GM23338 (cell line): ENCODE measurements around the gene DENND1B. TPM values are rescaled to one million over a fixed set of nuclear protein-coding genes. Genes with fewer than 3 reads are reported as not detected.

ENCODE experiments used
- ATAC-seq: fragments of 200-7000 bp; cut with Tn5 transposase; 3 replicates; pipeline ENCODE4 v1.9.1; 2020
- DNase-seq: peaks from one replicate; pipeline ENCODE4 v3.0.0-alpha.2; 2015; ENCODE audit warnings: low spot score
- H2AFZ ChIP-seq: fragments of 200-600 bp; sonication (generic); 2 replicates; pipeline ENCODE4 v1.8.0; 2016; ENCODE audit warnings: antibody characterized with exemption, mild to moderate bottlenecking, moderate library complexity
- H3F3A ChIP-seq: fragments of 200-600 bp; sonication (generic); replicated peaks from 2 replicates; pipeline ENCODE4 v1.8.0; 2017; ENCODE audit warnings: antibody characterized with exemption, mixed run types, low read depth
- H3K27ac ChIP-seq: fragments of 200-600 bp; sonication (generic); 2 replicates; pipeline ENCODE4 v1.6.1; 2016; ENCODE audit warnings: low read depth
- H3K27me3 ChIP-seq: fragments of 200-600 bp; sonication (generic); 2 replicates; pipeline ENCODE4 v1.8.0; 2016; ENCODE audit warnings: mild to moderate bottlenecking, mixed run types, moderate library complexity; ENCODE audit not compliant: insufficient read depth
- H3K36me3 ChIP-seq: fragments of 200-600 bp; sonication (generic); 2 replicates; pipeline ENCODE4 v1.8.0; 2016; ENCODE audit warnings: mild to moderate bottlenecking; ENCODE audit not compliant: insufficient read depth
- H3K4me1 ChIP-seq: fragments of 200-600 bp; sonication (generic); 2 replicates; pipeline ENCODE4 v1.8.0; 2016; ENCODE audit warnings: mild to moderate bottlenecking, moderate library complexity; ENCODE audit not compliant: insufficient read depth
- H3K4me2 ChIP-seq: fragments of 200-600 bp; sonication (generic); 2 replicates; pipeline ENCODE4 v1.7.1; 2017; ENCODE audit warnings: mixed run types
- H3K4me3 ChIP-seq: fragments of 200-600 bp; sonication (generic); 2 replicates; pipeline ENCODE4 v1.6.1; 2016; ENCODE audit warnings: mixed run types
- H3K79me2 ChIP-seq: fragments of 200-600 bp; sonication (generic); replicated peaks from 2 replicates; pipeline ENCODE4 v1.8.0; 2017; ENCODE audit warnings: mild to moderate bottlenecking; ENCODE audit not compliant: insufficient read depth
- H3K9me2 ChIP-seq: fragments of 200-600 bp; sonication (generic); 2 replicates; pipeline ENCODE4 v1.8.0; 2017; ENCODE audit not compliant: insufficient read depth
- H4K20me1 ChIP-seq: fragments of 200-600 bp; sonication (generic); replicated peaks from 2 replicates; pipeline ENCODE4 v1.8.0; 2017; ENCODE audit warnings: mild to moderate bottlenecking; ENCODE audit not compliant: insufficient read depth
- H3K27ac Mint-ChIP-seq: 2 replicates; pipeline ENCODE4 v1.8.0; 2020; ENCODE audit warnings: inconsistent platforms, mild to moderate bottlenecking, moderate library complexity, mixed read lengths
- H3K27me3 Mint-ChIP-seq: 3 replicates; pipeline ENCODE4 v1.8.0; 2022; ENCODE audit warnings: low read depth, mild to moderate bottlenecking, moderate library complexity, mixed read lengths, inconsistent platforms; ENCODE audit not compliant: insufficient read depth, poor library complexity
- H3K36me3 Mint-ChIP-seq: 3 replicates; pipeline ENCODE4 v1.8.0; 2021; ENCODE audit warnings: low read depth, mild to moderate bottlenecking, inconsistent platforms, moderate library complexity, mixed read lengths
- H3K4me1 Mint-ChIP-seq: 3 replicates; pipeline ENCODE4 v1.8.0; 2020; ENCODE audit warnings: mild to moderate bottlenecking, inconsistent platforms, mixed read lengths
- H3K4me3 Mint-ChIP-seq: 3 replicates; pipeline ENCODE4 v1.8.0; 2021; ENCODE audit warnings: moderate library complexity, mild to moderate bottlenecking, inconsistent platforms, mixed read lengths
- H3K9me3 Mint-ChIP-seq: 3 replicates; pipeline ENCODE4 v1.8.0; 2020; ENCODE audit warnings: moderate library complexity, mild to moderate bottlenecking, inconsistent platforms, mixed read lengths
- CREB1 ChIP-seq: fragments of 250-450 bp; sonication (Bioruptor Pico); IDR thresholded peaks from 2 replicates; pipeline ENCODE4 v1.5.0; 2020; ENCODE audit warnings: low read depth, mild to moderate bottlenecking, moderate library complexity
- EZH2 ChIP-seq: fragments of 200-600 bp; sonication (generic); IDR thresholded peaks from one replicate; pipeline ENCODE4 v1.8.0; 2017; ENCODE audit warnings: antibody characterized with exemption, mild to moderate bottlenecking, low read depth; ENCODE audit not compliant: unreplicated experiment
- EZH2phosphoT487 ChIP-seq: fragments of 200-600 bp; sonication (generic); IDR thresholded peaks from one replicate; pipeline ENCODE4 v1.8.1; 2018; ENCODE audit warnings: antibody characterized with exemption; ENCODE audit not compliant: unreplicated experiment
- JUNB ChIP-seq: IDR thresholded peaks from one replicate; pipeline ENCODE4 v1.6.1; 2016; ENCODE audit warnings: antibody characterized with exemption; ENCODE audit not compliant: unreplicated experiment
- NANOG ChIP-seq: IDR thresholded peaks from 2 replicates; pipeline ENCODE4 v1.6.1; 2016; ENCODE audit warnings: antibody characterized with exemption, borderline replicate concordance
- POLR2AphosphoS5 ChIP-seq: IDR thresholded peaks from 2 replicates; pipeline ENCODE4 v1.6.1; 2016; ENCODE audit warnings: antibody characterized with exemption, low read depth
- STAT1 ChIP-seq: IDR thresholded peaks from one replicate; pipeline ENCODE4 v1.6.1; 2016; ENCODE audit warnings: antibody characterized with exemption; ENCODE audit not compliant: unreplicated experiment
- ZNF114 ChIP-seq: fragments of 250-450 bp; sonication (Bioruptor Pico); IDR thresholded peaks from 2 replicates; pipeline ENCODE4 v1.5.0; 2020; ENCODE audit warnings: mild to moderate bottlenecking, moderate library complexity
- ZNF331 ChIP-seq: fragments of 250-450 bp; sonication (Bioruptor Pico); IDR thresholded peaks from 2 replicates; pipeline ENCODE4 v1.5.0; 2020; ENCODE audit warnings: low read depth, mild to moderate bottlenecking, moderate library complexity
- polyA plus RNA-seq: library from polyadenylated mRNA; unstranded; fragments of >200 nt; fragmentation: Nextera tagmentation; extraction: Ambion mirVana; gene quantifications from 2 replicates; pipeline ENCODE4 v1.2.1, GENCODE V29; 2016
- total RNA-seq: library from RNA; depleted of rRNA; stranded (reverse); fragments of >200 nt; shearing (Covaris generic); gene quantifications from 2 replicates; pipeline ENCODE4 v1.2.3, GENCODE V29; 2014
- TF ChIP-seq, protein P1 (sequence below): fragments of 250-450 bp; sonication (Bioruptor Pico); IDR thresholded peaks from 2 replicates; pipeline ENCODE4 v1.5.0; 2020; ENCODE audit warnings: mild to moderate bottlenecking, moderate library complexity
- TF ChIP-seq, protein P2 (sequence below): IDR thresholded peaks from 2 replicates; pipeline ENCODE4 v1.6.1; 2016; ENCODE audit warnings: antibody characterized with exemption
- TF ChIP-seq, protein P3 (sequence below): IDR thresholded peaks from one replicate; pipeline ENCODE4 v1.6.1; 2018; ENCODE audit warnings: antibody characterized with exemption; ENCODE audit not compliant: unreplicated experiment
- TF ChIP-seq, protein P4 (sequence below), 2 experiments: fragments of 200-600 bp in 1 of 2; sonication (generic) in 1 of 2; conservative IDR thresholded peaks; 2 replicates each; pipeline versions ENCODE4 v1.5.1 to v1.6.1; 2016 to 2017; ENCODE audit warnings: antibody characterized with exemption in 2 of 2, low read depth in 2 of 2, mild to moderate bottlenecking in 2 of 2, moderate library complexity in 1 of 2

DENND1B gene
- total and polyA plus RNA-seq, 2 experiments from 2014 or later: 4.3 to 5.2 TPM

DNA sequence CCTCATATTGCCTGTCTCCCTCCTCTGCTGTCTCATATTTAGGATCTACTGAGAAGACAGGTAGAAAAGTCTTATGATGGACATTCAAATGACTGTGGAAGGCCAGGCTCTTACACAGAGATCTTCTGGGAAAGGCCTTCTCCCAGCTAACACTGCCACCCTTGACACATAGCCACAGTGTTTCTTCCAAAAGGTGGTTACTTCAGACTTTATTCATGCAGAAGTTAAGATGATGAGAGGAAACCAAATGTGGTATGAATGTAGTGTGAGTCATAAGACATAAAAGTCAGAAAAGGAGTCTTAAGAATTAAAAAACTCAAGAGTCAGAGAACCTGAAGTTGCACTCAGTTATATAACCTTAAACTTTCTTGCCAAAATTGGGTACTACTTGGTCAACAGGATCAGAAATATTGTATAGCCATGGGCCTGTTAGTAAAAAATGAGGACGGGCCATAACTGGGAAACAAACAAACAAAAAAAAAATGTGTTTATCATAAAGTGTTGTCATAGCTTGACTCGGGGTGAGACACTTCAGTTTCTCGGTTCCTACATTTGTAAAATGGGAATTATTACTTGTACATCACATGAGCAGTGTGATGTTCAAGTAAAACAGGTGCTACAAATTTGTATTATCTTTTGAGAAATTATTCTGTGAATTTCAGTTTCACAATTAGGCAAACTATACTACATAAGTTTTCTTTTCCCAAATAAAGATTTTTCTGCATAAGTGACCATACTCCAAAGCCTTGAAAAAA is 1.2 kb upstream of the DENND1B start:
- H3F3A ChIP-seq: no peaks in the 10 kb centered on the region
- H3K79me2 ChIP-seq: no peaks in the 10 kb centered on the region; the same call in 1 of the 2 replicates
- Mint-ChIP-seq H3K4me3 (no peak overlapping the region; the same call in 2 of the 3 replicates), H3K36me3 (no peaks in the 10 kb centered on the region), H3K27ac (no peak overlapping the region), H3K9me3 (peaks cover 4% of the 10 kb centered on the region; the same call in 2 of the 3 replicates), H3K27me3 (peaks cover 2% of the 10 kb centered on the region), H3K4me1 (peaks cover 20% of the 10 kb centered on the region)
- H3K27ac ChIP-seq: no peak overlapping the region
- no peaks in the 10 kb centered on the region for H3K9me2 ChIP-seq
- peaks cover 30% of the 10 kb centered on the region for H3K27me3 ChIP-seq
- DNase-seq (no peak), ATAC-seq (no peak)
- no peaks in the 10 kb centered on the region for H4K20me1 ChIP-seq
- TF ChIP-seq CREB1 (CRISPR knock-in tag) (no peak), ZNF114 (CRISPR knock-in tag) (no peak), NANOG (no peak), STAT1 (no peak), JUNB (no peak), EZH2 (no peak), POLR2AphosphoS5 (no peak), ZNF331 (CRISPR knock-in tag) (no peak), EZH2phosphoT487 (no peak)
- TF ChIP-seq, protein P1, sequence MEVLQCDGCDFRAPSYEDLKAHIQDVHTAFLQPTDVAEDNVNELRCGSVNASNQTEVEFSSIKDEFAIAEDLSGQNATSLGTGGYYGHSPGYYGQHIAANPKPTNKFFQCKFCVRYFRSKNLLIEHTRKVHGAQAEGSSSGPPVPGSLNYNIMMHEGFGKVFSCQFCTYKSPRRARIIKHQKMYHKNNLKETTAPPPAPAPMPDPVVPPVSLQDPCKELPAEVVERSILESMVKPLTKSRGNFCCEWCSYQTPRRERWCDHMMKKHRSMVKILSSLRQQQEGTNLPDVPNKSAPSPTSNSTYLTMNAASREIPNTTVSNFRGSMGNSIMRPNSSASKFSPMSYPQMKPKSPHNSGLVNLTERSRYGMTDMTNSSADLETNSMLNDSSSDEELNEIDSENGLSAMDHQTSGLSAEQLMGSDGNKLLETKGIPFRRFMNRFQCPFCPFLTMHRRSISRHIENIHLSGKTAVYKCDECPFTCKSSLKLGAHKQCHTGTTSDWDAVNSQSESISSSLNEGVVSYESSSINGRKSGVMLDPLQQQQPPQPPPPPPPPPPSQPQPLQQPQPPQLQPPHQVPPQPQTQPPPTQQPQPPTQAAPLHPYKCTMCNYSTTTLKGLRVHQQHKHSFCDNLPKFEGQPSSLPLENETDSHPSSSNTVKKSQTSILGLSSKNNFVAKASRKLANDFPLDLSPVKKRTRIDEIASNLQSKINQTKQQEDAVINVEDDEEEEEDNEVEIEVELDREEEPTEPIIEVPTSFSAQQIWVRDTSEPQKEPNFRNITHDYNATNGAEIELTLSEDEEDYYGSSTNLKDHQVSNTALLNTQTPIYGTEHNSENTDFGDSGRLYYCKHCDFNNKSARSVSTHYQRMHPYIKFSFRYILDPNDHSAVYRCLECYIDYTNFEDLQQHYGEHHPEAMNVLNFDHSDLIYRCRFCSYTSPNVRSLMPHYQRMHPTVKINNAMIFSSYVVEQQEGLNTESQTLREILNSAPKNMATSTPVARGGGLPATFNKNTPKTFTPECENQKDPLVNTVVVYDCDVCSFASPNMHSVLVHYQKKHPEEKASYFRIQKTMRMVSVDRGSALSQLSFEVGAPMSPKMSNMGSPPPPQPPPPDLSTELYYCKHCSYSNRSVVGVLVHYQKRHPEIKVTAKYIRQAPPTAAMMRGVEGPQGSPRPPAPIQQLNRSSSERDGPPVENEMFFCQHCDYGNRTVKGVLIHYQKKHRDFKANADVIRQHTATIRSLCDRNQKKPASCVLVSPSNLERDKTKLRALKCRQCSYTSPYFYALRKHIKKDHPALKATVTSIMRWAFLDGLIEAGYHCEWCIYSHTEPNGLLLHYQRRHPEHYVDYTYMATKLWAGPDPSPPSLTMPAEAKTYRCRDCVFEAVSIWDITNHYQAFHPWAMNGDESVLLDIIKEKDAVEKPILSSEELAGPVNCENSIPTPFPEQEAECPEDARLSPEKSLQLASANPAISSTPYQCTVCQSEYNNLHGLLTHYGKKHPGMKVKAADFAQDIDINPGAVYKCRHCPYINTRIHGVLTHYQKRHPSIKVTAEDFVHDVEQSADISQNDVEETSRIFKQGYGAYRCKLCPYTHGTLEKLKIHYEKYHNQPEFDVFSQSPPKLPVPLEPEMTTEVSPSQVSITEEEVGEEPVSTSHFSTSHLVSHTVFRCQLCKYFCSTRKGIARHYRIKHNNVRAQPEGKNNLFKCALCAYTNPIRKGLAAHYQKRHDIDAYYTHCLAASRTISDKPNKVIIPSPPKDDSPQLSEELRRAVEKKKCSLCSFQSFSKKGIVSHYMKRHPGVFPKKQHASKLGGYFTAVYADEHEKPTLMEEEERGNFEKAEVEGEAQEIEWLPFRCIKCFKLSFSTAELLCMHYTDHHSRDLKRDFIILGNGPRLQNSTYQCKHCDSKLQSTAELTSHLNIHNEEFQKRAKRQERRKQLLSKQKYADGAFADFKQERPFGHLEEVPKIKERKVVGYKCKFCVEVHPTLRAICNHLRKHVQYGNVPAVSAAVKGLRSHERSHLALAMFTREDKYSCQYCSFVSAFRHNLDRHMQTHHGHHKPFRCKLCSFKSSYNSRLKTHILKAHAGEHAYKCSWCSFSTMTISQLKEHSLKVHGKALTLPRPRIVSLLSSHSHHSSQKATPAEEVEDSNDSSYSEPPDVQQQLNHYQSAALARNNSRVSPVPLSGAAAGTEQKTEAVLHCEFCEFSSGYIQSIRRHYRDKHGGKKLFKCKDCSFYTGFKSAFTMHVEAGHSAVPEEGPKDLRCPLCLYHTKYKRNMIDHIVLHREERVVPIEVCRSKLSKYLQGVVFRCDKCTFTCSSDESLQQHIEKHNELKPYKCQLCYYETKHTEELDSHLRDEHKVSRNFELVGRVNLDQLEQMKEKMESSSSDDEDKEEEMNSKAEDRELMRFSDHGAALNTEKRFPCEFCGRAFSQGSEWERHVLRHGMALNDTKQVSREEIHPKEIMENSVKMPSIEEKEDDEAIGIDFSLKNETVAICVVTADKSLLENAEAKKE (CRISPR knock-in tag): no peak
- TF ChIP-seq, protein P2, sequence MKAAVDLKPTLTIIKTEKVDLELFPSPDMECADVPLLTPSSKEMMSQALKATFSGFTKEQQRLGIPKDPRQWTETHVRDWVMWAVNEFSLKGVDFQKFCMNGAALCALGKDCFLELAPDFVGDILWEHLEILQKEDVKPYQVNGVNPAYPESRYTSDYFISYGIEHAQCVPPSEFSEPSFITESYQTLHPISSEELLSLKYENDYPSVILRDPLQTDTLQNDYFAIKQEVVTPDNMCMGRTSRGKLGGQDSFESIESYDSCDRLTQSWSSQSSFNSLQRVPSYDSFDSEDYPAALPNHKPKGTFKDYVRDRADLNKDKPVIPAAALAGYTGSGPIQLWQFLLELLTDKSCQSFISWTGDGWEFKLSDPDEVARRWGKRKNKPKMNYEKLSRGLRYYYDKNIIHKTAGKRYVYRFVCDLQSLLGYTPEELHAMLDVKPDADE: no peak
- TF ChIP-seq, protein P3, sequence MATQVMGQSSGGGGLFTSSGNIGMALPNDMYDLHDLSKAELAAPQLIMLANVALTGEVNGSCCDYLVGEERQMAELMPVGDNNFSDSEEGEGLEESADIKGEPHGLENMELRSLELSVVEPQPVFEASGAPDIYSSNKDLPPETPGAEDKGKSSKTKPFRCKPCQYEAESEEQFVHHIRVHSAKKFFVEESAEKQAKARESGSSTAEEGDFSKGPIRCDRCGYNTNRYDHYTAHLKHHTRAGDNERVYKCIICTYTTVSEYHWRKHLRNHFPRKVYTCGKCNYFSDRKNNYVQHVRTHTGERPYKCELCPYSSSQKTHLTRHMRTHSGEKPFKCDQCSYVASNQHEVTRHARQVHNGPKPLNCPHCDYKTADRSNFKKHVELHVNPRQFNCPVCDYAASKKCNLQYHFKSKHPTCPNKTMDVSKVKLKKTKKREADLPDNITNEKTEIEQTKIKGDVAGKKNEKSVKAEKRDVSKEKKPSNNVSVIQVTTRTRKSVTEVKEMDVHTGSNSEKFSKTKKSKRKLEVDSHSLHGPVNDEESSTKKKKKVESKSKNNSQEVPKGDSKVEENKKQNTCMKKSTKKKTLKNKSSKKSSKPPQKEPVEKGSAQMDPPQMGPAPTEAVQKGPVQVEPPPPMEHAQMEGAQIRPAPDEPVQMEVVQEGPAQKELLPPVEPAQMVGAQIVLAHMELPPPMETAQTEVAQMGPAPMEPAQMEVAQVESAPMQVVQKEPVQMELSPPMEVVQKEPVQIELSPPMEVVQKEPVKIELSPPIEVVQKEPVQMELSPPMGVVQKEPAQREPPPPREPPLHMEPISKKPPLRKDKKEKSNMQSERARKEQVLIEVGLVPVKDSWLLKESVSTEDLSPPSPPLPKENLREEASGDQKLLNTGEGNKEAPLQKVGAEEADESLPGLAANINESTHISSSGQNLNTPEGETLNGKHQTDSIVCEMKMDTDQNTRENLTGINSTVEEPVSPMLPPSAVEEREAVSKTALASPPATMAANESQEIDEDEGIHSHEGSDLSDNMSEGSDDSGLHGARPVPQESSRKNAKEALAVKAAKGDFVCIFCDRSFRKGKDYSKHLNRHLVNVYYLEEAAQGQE: no peak
- TF ChIP-seq, protein P4, sequence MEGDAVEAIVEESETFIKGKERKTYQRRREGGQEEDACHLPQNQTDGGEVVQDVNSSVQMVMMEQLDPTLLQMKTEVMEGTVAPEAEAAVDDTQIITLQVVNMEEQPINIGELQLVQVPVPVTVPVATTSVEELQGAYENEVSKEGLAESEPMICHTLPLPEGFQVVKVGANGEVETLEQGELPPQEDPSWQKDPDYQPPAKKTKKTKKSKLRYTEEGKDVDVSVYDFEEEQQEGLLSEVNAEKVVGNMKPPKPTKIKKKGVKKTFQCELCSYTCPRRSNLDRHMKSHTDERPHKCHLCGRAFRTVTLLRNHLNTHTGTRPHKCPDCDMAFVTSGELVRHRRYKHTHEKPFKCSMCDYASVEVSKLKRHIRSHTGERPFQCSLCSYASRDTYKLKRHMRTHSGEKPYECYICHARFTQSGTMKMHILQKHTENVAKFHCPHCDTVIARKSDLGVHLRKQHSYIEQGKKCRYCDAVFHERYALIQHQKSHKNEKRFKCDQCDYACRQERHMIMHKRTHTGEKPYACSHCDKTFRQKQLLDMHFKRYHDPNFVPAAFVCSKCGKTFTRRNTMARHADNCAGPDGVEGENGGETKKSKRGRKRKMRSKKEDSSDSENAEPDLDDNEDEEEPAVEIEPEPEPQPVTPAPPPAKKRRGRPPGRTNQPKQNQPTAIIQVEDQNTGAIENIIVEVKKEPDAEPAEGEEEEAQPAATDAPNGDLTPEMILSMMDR (conservative IDR thresholded peaks at IDR 0.05; ENCODE audit: low read depth in 2 of 2): no peak
- H3K36me3 ChIP-seq: no peaks in the 10 kb centered on the region
- H3K4me1 ChIP-seq: peaks cover 19% of the 10 kb centered on the region
- no peak overlapping the region for H3K4me3 ChIP-seq
- no peak overlapping the region for H2AFZ ChIP-seq
- H3K4me2 ChIP-seq: peak overlapping the region; percentile 79
